ENCODE measurements around the gene SERPINB8. TPM values are rescaled to one million over a fixed set of nuclear protein-coding genes. Genes with fewer than 3 reads are reported as not detected.
A peak's percentile ranks its signal among the peaks of the same experiment; 100 is the strongest.

SERPINB8 gene
- total and polyA plus RNA-seq, 2 donors (not counting 3 experiments of a cell fraction or from before 2014, with no cell fraction given) = 15.3 to 25.7 TPM

DNA sequence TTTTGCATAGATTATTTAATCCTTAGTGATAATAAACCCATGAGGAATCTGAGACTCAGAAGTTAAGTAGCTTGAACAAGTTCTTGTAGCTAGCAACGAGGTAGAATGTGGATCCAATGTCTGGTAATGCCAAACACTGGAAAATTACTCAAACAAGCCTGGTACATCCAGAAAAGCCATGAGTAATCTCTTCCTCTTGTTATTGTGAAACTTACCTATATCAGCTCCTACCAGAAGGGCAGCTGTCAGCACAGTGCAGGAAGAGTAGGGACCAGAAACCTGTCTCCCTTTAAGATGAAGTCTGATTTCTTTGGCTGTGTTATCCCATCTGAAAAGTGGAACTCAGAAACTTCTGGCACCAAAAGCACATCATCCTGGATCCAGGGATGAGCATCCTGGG lies 7.7 kb upstream of the SERPINB8 start:
- no peak overlapping the region for H2AFZ ChIP-seq (ENCODE audit: low read depth, low read length)
- FAIRE-seq (no peak), DNase-seq (ENCODE audit: low read depth, low spot score) (peak; percentile 21)
- intact Hi-C loops (cut with micrococcal nuclease) = loop anchor here (2.0 kb wide), 1 partner anchor 33 kb away; no protein-coding TSS in a partner anchor
- peaks cover 14 to 43% of the 10 kb centered on the region in 2 experiments for H3K27me3 ChIP-seq (ENCODE audit: control insufficient read depth in 2 of 2, insufficient read depth in 2 of 2, low read length in 2 of 2)
- ChIA-PET POLR2A (no interaction called here), CTCF (interaction anchor here (0.9 to 3.4 kb wide), 7 partner anchors 11 to 32 kb away, joined by 3 to 61 read pairs (median 6); no protein-coding TSS in a partner anchor)
- dilution Hi-C loops (cut with MboI; ENCODE audit: extremely low pct_ligation_motif_present, low sequenced_read_pairs) = no loop called here
- H3K9ac ChIP-seq (replicated peaks; ENCODE audit: extremely low read depth, insufficient read depth, low read length) = no peak overlapping the region
- H3K36me3 ChIP-seq (ENCODE audit: control insufficient read depth in 2 of 2, extremely low read depth in 1 of 2, insufficient read depth in 2 of 2, low read length in 2 of 2) = no peaks in the 10 kb centered on the region
- H4K20me1 ChIP-seq (replicated peaks; ENCODE audit: control insufficient read depth, extremely low read depth, insufficient read depth, low read length) = no peaks in the 10 kb centered on the region
- TF ChIP-seq, protein P1, sequence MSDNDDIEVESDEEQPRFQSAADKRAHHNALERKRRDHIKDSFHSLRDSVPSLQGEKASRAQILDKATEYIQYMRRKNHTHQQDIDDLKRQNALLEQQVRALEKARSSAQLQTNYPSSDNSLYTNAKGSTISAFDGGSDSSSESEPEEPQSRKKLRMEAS (IDR thresholded peaks at IDR 0.05; ENCODE audit: insufficient read depth, insufficient read length) = no peak
- TF ChIP-seq MYC (IDR thresholded peaks at IDR 0.05; ENCODE audit: low read depth, low read length) (no peak), EZH2 (IDR thresholded peaks at IDR 0.05; ENCODE audit: borderline replicate concordance, low read depth, low read length, severe bottlenecking) (no peak), GATA2 (IDR thresholded peaks at IDR 0.05; ENCODE audit: insufficient read depth, insufficient read length, low read depth, low read length) (no peak), POLR2A (IDR thresholded peaks at IDR 0.05; ENCODE audit: low read depth, low read length) (no peak), FOS (IDR thresholded peaks at IDR 0.05; ENCODE audit: borderline replicate concordance, insufficient read depth, low read length) (no peak), JUN (IDR thresholded peaks at IDR 0.05; ENCODE audit: borderline replicate concordance, insufficient read depth, insufficient read length, low read depth) (no peak), POLR2AphosphoS5 (IDR thresholded peaks at IDR 0.05; ENCODE audit: insufficient read depth, low read depth, low read length) (no peak)
- TF ChIP-seq, protein P2, sequence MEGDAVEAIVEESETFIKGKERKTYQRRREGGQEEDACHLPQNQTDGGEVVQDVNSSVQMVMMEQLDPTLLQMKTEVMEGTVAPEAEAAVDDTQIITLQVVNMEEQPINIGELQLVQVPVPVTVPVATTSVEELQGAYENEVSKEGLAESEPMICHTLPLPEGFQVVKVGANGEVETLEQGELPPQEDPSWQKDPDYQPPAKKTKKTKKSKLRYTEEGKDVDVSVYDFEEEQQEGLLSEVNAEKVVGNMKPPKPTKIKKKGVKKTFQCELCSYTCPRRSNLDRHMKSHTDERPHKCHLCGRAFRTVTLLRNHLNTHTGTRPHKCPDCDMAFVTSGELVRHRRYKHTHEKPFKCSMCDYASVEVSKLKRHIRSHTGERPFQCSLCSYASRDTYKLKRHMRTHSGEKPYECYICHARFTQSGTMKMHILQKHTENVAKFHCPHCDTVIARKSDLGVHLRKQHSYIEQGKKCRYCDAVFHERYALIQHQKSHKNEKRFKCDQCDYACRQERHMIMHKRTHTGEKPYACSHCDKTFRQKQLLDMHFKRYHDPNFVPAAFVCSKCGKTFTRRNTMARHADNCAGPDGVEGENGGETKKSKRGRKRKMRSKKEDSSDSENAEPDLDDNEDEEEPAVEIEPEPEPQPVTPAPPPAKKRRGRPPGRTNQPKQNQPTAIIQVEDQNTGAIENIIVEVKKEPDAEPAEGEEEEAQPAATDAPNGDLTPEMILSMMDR (IDR thresholded peaks at IDR 0.05; ENCODE audit: extremely low read depth in 1 of 2, insufficient read depth in 1 of 2, low read depth in 1 of 2, low read length in 2 of 2) = no peak
- H3K4me2 ChIP-seq (ENCODE audit: insufficient read depth, low read length) = no peak overlapping the region
- no peaks in the 10 kb centered on the region for H3K79me2 ChIP-seq (ENCODE audit: control insufficient read depth, insufficient read depth, low read length)
- no peaks in the 10 kb centered on the region for H3K9me1 ChIP-seq (replicated peaks; ENCODE audit: control insufficient read depth, extremely low read depth, insufficient read depth, low read length)
- H3K4me1 ChIP-seq (ENCODE audit: control insufficient read depth, extremely low read depth, insufficient read depth, low read length) = no peaks in the 10 kb centered on the region
- no peaks in the 10 kb centered on the region for H3K9me3 ChIP-seq (replicated peaks; ENCODE audit: control insufficient read depth, insufficient read depth, low read length)
- H3K4me3 ChIP-seq (replicated peaks in 1 of 3; ENCODE audit: insufficient read depth in 1 of 3, low read depth in 1 of 3, low read length in 3 of 3) = no peak overlapping the region
- BruUV-seq (replicated peaks) = no TSS peak
- no peak overlapping the region for H3K27ac ChIP-seq (ENCODE audit: insufficient read depth, low read depth, low read length)
